HCT116 (cell line): Measurements from ENCODE around the gene S100A10. TPM values are rescaled to one million over a fixed set of nuclear protein-coding genes. Genes with fewer than 3 reads are reported as not detected.

Experiments
- ATAC-seq: fragments of 200-7000 bp; cut with Tn5 transposase; 2 replicates; pipeline ENCODE4 v1.9.1; 2020; ENCODE audit warnings: mild to moderate bottlenecking, moderate library complexity
- BruUV-seq: library from RNA; stranded (reverse); fragments of 400-500 nt; replicated peaks from 2 replicates; lab custom pipeline; 2021; lab: Mats Ljungman, UMichigan
- CTCF ChIA-PET: fragments of 300-600 bp; sonication (Branson Sonifier 250); formaldehyde crosslinking; loops from one replicate; lab custom pipeline; 2021; ENCODE audit warnings: antibody characterized with exemption; lab: Charles Lee
- POLR2A ChIA-PET: fragments of 300-600, 350-600 bp; sonication (Branson Sonifier 250); formaldehyde crosslinking; loops from one replicate; lab custom pipeline; 2021; ENCODE audit warnings: antibody characterized with exemption; lab: Charles Lee
- RAD21 ChIA-PET, 2 experiments: fragments of 300-600 bp; sonication (Branson Sonifier 250); formaldehyde crosslinking; loops; one replicate each; lab custom pipeline; 2023; ENCODE audit warnings: low total read pairs in 2 of 2; ENCODE audit not compliant: uncharacterized antibody in 2 of 2, unreplicated experiment in 2 of 2, low non-redundant PET in 1 of 2; lab: Charles Lee
- DNase-seq: peaks from one replicate; pipeline ENCODE4 v3.0.0-alpha.2; 2010; ENCODE audit warnings: low read depth, low spot score
- H2AFZ ChIP-seq: fragments of 200-600 bp; shearing (Covaris generic), sonication (generic); 2 replicates; pipeline ENCODE4 v1.6.1; 2017; ENCODE audit warnings: low read depth, mixed run types, mixed read lengths, antibody characterized with exemption, low read length; ENCODE audit not compliant: poor library complexity, severe bottlenecking
- H3K27ac ChIP-seq: 2 replicates; pipeline ENCODE4 v1.5.1; 2012; ENCODE audit warnings: low read depth, low read length
- H3K27me3 ChIP-seq: fragments of 200-600 bp; sonication (generic); 2 replicates; pipeline ENCODE4 v1.6.1; 2016; ENCODE audit warnings: mixed run types, low read length, mixed read lengths; ENCODE audit not compliant: insufficient read depth
- H3K36me3 ChIP-seq, 2 experiments: fragments of 200-500 bp in 1 of 2; fragments of 200-600 bp in 1 of 2; sonication (Bioruptor generic) in 1 of 2; sonication (generic) in 1 of 2; 2 replicates each; pipeline versions ENCODE4 v1.5.1 to v1.6.1; 2014 to 2016; ENCODE audit warnings: low read length in 2 of 2, inconsistent platforms in 1 of 2, mixed read lengths in 1 of 2, mixed run types in 1 of 2; ENCODE audit not compliant: insufficient read depth in 2 of 2, control insufficient read depth in 1 of 2
- H3K4me1 ChIP-seq, 2 experiments: fragments of 200-600 bp in 1 of 2; sonication (generic) in 1 of 2; 2 replicates each; pipeline versions ENCODE4 v1.5.1 to v1.6.1; 2012 to 2017; ENCODE audit warnings: low read length in 2 of 2, inconsistent platforms in 1 of 2, mild to moderate bottlenecking in 1 of 2, mixed read lengths in 1 of 2, mixed run types in 1 of 2, moderate library complexity in 1 of 2; ENCODE audit not compliant: insufficient read depth in 2 of 2, control insufficient read depth in 1 of 2
- H3K4me2 ChIP-seq: fragments of 200-600 bp; sonication (generic); 2 replicates; pipeline ENCODE4 v1.6.1; 2017; ENCODE audit warnings: mixed run types, low read length, mixed read lengths
- H3K4me3 ChIP-seq, 2 experiments: fragments of 200-600 bp in 1 of 2; sonication (generic) in 1 of 2; replicated peaks in 1 of 2; 2 replicates each; pipeline ENCODE4 v1.5.1; 2011 to 2016; ENCODE audit warnings: low read length in 2 of 2, control low read depth in 1 of 2, low read depth in 1 of 2, mild to moderate bottlenecking in 1 of 2, mixed read lengths in 1 of 2, mixed run types in 1 of 2
- H3K79me2 ChIP-seq: fragments of 200-600 bp; sonication (generic); 2 replicates; pipeline ENCODE4 v1.6.1; 2017; ENCODE audit warnings: mild to moderate bottlenecking, mixed run types, low read length, moderate library complexity, mixed read lengths; ENCODE audit not compliant: insufficient read depth
- H3K9ac ChIP-seq: fragments of 200-600 bp; sonication (generic); 2 replicates; pipeline ENCODE4 v1.6.1; 2016; ENCODE audit warnings: low read length, mixed read lengths
- H3K9me2 ChIP-seq: fragments of 200-600 bp; sonication (generic), shearing (Covaris generic); 2 replicates; pipeline ENCODE4 v1.6.1; 2017; ENCODE audit warnings: mixed run types, mild to moderate bottlenecking, moderate library complexity; ENCODE audit not compliant: insufficient read depth
- H3K9me3 ChIP-seq, 2 experiments: fragments of 200-500 bp in 1 of 2; fragments of 200-600 bp in 1 of 2; sonication (Bioruptor generic) in 1 of 2; sonication (generic) in 1 of 2; 2 replicates each; pipeline ENCODE4 v1.6.1; 2014 to 2017; ENCODE audit warnings: low read length in 2 of 2, mixed read lengths in 2 of 2, inconsistent platforms in 1 of 2, low read depth in 1 of 2, mild to moderate bottlenecking in 1 of 2, mixed run types in 1 of 2, moderate library complexity in 1 of 2; ENCODE audit not compliant: control insufficient read depth in 1 of 2, insufficient read depth in 1 of 2
- H4K20me1 ChIP-seq: fragments of 200-600 bp; sonication (generic), shearing (Covaris generic); 2 replicates; pipeline ENCODE4 v1.6.1; 2017; ENCODE audit warnings: mixed run types, mild to moderate bottlenecking, moderate library complexity; ENCODE audit not compliant: insufficient read depth
- ATF3 ChIP-seq: IDR thresholded peaks from 2 replicates; pipeline ENCODE4 v1.6.1; 2012
- JUND ChIP-seq: IDR thresholded peaks from 2 replicates; pipeline ENCODE4 v1.6.1; 2012
- MAX ChIP-seq: IDR thresholded peaks from 2 replicates; pipeline ENCODE4 v1.6.1; 2012
- REST ChIP-seq: IDR thresholded peaks from 2 replicates; pipeline ENCODE4 v1.6.1; 2012; ENCODE audit warnings: low read depth
- SIN3A ChIP-seq: IDR thresholded peaks from 2 replicates; pipeline ENCODE4 v1.6.1; 2012; ENCODE audit warnings: low read depth
- ZFX ChIP-seq: fragments of 450-650 bp; IDR thresholded peaks from 2 replicates; pipeline ENCODE4 v1.6.1; 2017
- ZNF274 ChIP-seq: fragments of 200-500 bp; sonication (Bioruptor generic); IDR thresholded peaks from 2 replicates; pipeline ENCODE4 v1.6.1; 2014; ENCODE audit warnings: mild to moderate bottlenecking, low read depth, low read length, inconsistent platforms
- intact Hi-C: fragments of 100-400 bp; cut with micrococcal nuclease; formaldehyde crosslinking; loops from 2 replicates; pipeline ENCODE4 v1.10.0; 2022
- total RNA-seq: library from RNA; stranded (reverse); gene quantifications from one replicate; pipeline ENCODE4 v1.2.1, GENCODE V29; 2021; ENCODE audit not compliant: unreplicated experiment

Gene S100A10
- total RNA-seq, 1 experiment from 2014 or later: 340 TPM

GRCh38 chr1:151980287-151981177 is 13.1 kb downstream of the S100A10 start:
- intact Hi-C loops: no loop called here
- POLR2A ChIA-PET: interaction anchor here (1.0 to 2.0 kb wide), 3 partner anchors 10 to 72 kb away, joined by 4 to 6 read pairs (median 4); no protein-coding TSS in a partner anchor
- no peak for ATAC-seq

More at GRCh38 chr1:151980287-151981177, 13.1 kb downstream of the S100A10 start:
- Histone ChIP-seq H4K20me1 (no peaks in the 10 kb centered on the region), H3K36me3 (peaks cover 24 to 44% of the 10 kb centered on the region in 2 experiments), H3K79me2 (peaks cover 15% of the 10 kb centered on the region; the same call in 1 of the 2 replicates), H3K9me2 (no peaks in the 10 kb centered on the region), H2AFZ (no peak overlapping the region), H3K27me3 (no peaks in the 10 kb centered on the region), H3K9ac (no peak overlapping the region), H3K4me3 (no peak overlapping the region), H3K4me1 (peaks cover 41 to 60% of the 10 kb centered on the region in 2 experiments), H3K9me3 (no peaks in the 10 kb centered on the region), H3K4me2 (no peak overlapping the region), H3K27ac (no peak overlapping the region)
- RAD21 ChIA-PET: no interaction called here
- DNase-seq: no peak
- TF ChIP-seq REST (no peak), ZNF274 (no peak), SIN3A (no peak), JUND (no peak), ZFX (no peak), MAX (no peak), ATF3 (no peak)
- CTCF ChIA-PET: interaction anchor here (1.5 kb wide), 1 partner anchor 13 kb away, joined by 5 read pairs; no protein-coding TSS in a partner anchor
- BruUV-seq: no TSS peak
